ENCODE data around the gene SPDEF.

SPDEF gene

GRCh38 chr6:34574647-34575293, 18.6 kb upstream of the SPDEF start:
- H3K27ac ChIP-seq (ENCODE audit: poor library complexity, severe bottlenecking): no peak overlapping the region
- no peaks in the 10 kb centered on the region for H3K9me3 ChIP-seq (ENCODE audit: severe bottlenecking)
- no peaks in the 10 kb centered on the region for H3K4me1 ChIP-seq (ENCODE audit: insufficient read depth, poor library complexity, severe bottlenecking)
- DNase-seq (ENCODE audit: low spot score) (no peak), ATAC-seq (ENCODE audit: low read depth) (peak; percentile 15; the same call in 2 of the 3 replicates)
- no peak for TF ChIP-seq CTCF (IDR thresholded peaks at IDR 0.05; ENCODE audit: poor library complexity, severe bottlenecking)
- no peaks in the 10 kb centered on the region for H3K36me3 ChIP-seq (ENCODE audit: low read depth)
- no peaks in the 10 kb centered on the region for H3K27me3 ChIP-seq (ENCODE audit: insufficient read depth, poor library complexity, severe bottlenecking)
- no peak overlapping the region for H3K4me3 ChIP-seq (ENCODE audit: severe bottlenecking)

- H3K27ac ChIP-seq (ENCODE audit: poor library complexity, severe bottlenecking): no peak overlapping the region
- H3K36me3 ChIP-seq (ENCODE audit: low read depth): no peaks in the 10 kb centered on the region
- H3K27me3 ChIP-seq (ENCODE audit: insufficient read depth, poor library complexity, severe bottlenecking): no peaks in the 10 kb centered on the region
- no peaks in the 10 kb centered on the region for H3K4me1 ChIP-seq (ENCODE audit: insufficient read depth, poor library complexity, severe bottlenecking)
- DNase-seq (ENCODE audit: low spot score): no peak
- TF ChIP-seq CTCF (IDR thresholded peaks at IDR 0.05; ENCODE audit: poor library complexity, severe bottlenecking): no peak
- no peak for ATAC-seq (ENCODE audit: low read depth)
- no peak overlapping the region for H3K4me3 ChIP-seq (ENCODE audit: severe bottlenecking)
- no peaks in the 10 kb centered on the region for H3K9me3 ChIP-seq (ENCODE audit: severe bottlenecking)
These were observed 17.5 kb upstream of the SPDEF start for GRCh38 chr6:34573567-34574183.

- Histone ChIP-seq H3K4me1 (ENCODE audit: insufficient read depth, poor library complexity, severe bottlenecking) (no peaks in the 10 kb centered on the region), H3K27me3 (ENCODE audit: insufficient read depth, poor library complexity, severe bottlenecking) (no peaks in the 10 kb centered on the region), H3K27ac (ENCODE audit: poor library complexity, severe bottlenecking) (no peak overlapping the region), H3K4me3 (ENCODE audit: severe bottlenecking) (no peak overlapping the region), H3K36me3 (ENCODE audit: low read depth) (no peaks in the 10 kb centered on the region), H3K9me3 (ENCODE audit: severe bottlenecking) (no peaks in the 10 kb centered on the region)
- no peak for TF ChIP-seq CTCF (IDR thresholded peaks at IDR 0.05; ENCODE audit: poor library complexity, severe bottlenecking)
- DNase-seq (ENCODE audit: low spot score) (no peak), ATAC-seq (ENCODE audit: low read depth) (no peak)
These were observed 16.5 kb upstream of the SPDEF start for GRCh38 chr6:34572585-34572984.

DNA sequence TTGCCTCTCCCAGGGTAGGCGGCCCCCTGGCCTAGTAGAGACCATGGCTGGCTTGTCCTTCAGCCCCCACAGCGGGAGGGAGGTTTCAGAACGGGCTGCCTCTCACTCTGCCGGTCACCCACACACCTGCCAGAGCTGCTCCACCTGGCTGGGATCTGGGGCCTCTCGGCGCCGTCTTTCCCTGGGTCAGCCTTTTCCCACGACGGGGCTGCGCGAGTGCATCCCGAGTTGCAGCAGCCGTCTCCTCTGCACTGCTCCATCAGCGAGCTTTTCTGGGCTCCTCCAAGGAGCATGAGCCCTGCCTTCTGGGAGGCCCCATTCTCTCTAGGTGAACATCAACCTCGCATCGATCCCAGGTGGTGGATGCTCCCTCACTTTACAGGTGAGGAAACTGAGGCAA, 15.9 kb upstream of the SPDEF start:
- H3K27me3 ChIP-seq (ENCODE audit: insufficient read depth, poor library complexity, severe bottlenecking): no peaks in the 10 kb centered on the region
- H3K4me3 ChIP-seq (ENCODE audit: severe bottlenecking): no peak overlapping the region
- H3K4me1 ChIP-seq (ENCODE audit: insufficient read depth, poor library complexity, severe bottlenecking): no peaks in the 10 kb centered on the region
- no peaks in the 10 kb centered on the region for H3K9me3 ChIP-seq (ENCODE audit: severe bottlenecking)
- H3K27ac ChIP-seq (ENCODE audit: poor library complexity, severe bottlenecking): no peak overlapping the region
- H3K36me3 ChIP-seq (ENCODE audit: low read depth): no peaks in the 10 kb centered on the region
- DNase-seq (ENCODE audit: low spot score) (no peak), ATAC-seq (ENCODE audit: low read depth) (no peak)
- no peak for TF ChIP-seq CTCF (IDR thresholded peaks at IDR 0.05; ENCODE audit: poor library complexity, severe bottlenecking)

GRCh38 chr6:34571388-34571787, 15.3 kb upstream of the SPDEF start:
- H3K9me3 ChIP-seq (ENCODE audit: severe bottlenecking): no peaks in the 10 kb centered on the region
- DNase-seq (ENCODE audit: low spot score): no peak
- H3K36me3 ChIP-seq (ENCODE audit: low read depth): no peaks in the 10 kb centered on the region
- no peak overlapping the region for H3K4me3 ChIP-seq (ENCODE audit: severe bottlenecking)
- no peak for TF ChIP-seq CTCF (IDR thresholded peaks at IDR 0.05; ENCODE audit: poor library complexity, severe bottlenecking)
- ATAC-seq (ENCODE audit: low read depth): no peak
- no peak overlapping the region for H3K27ac ChIP-seq (ENCODE audit: poor library complexity, severe bottlenecking)
- H3K27me3 ChIP-seq (ENCODE audit: insufficient read depth, poor library complexity, severe bottlenecking): no peaks in the 10 kb centered on the region
- H3K4me1 ChIP-seq (ENCODE audit: insufficient read depth, poor library complexity, severe bottlenecking): no peaks in the 10 kb centered on the region
